Tongue (tissue), 1 donor: ENCODE data around the gene MOSPD2. TPM values are rescaled to one million over a fixed set of nuclear protein-coding genes. Genes with fewer than 3 reads are reported as not detected.

Source experiments
- total RNA-seq: library from RNA; depleted of rRNA; stranded (reverse); fragments of >200 nt; gene quantifications from one replicate; pipeline ENCODE4 v1.2.3, GENCODE V29; 2014

Gene MOSPD2
- total RNA-seq, 1 donor from 2014 or later, result 12.7 TPM

Other genes starting within 250 kb of the MOSPD2 start
- 6.8 TPM for gene FANCB, start 352 bp upstream of the MOSPD2 start, total RNA-seq